HG03558 (cell line): Measurements from ENCODE around the gene RXRG.
A peak's percentile ranks its signal among the peaks of the same experiment; 100 is the strongest.

Experiments used
- ATAC-seq: cut with Tn5 transposase; IDR thresholded peaks from one replicate; pipeline ENCODE4 v1.9.1; 2021; ENCODE audit warnings: moderate number of reproducible peaks; ENCODE audit not compliant: unreplicated experiment; ENCODE audit errors: extremely low read depth

RXRG gene

DNA sequence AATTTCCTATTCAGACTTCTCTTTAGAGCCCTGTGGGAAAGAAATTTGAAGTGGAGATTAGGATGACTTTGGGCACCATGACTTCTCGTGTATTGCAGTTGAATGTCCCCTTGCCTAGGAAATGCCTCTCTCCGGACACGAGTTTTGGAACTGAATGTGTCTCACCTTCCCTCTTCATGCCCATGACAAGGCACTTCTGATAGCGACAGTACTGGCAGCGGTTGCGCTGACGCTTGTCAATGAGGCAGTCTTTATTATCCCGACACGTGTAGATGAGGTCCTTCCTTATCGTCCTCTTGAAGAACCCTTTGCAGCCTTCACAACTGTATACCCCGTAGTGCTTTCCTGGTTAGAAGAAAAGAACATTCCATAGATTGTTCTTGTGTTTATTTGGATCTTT lies 28.1 kb downstream of the RXRG start:
- no peak for ATAC-seq

DNA sequence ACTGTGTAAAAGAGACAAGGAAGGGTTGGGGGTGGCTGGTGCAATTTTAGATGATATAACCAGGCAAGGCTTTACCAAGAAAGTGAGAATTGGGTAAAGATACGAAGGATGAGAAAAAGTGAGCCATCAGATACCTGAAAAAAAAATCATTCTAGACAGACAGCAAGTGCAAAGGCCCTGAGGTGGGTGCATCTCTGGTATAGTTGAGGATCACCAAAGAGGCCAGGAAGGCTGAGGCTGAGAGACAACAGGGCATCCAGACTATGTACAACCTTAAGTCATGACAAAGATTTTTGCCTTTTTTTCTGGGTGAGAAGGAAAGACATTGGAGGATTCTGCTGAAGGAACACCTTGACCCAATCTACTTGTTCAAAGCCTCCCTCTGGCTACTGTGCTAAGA lies 29.9 kb downstream of the RXRG start:
- no peak for ATAC-seq

DNA sequence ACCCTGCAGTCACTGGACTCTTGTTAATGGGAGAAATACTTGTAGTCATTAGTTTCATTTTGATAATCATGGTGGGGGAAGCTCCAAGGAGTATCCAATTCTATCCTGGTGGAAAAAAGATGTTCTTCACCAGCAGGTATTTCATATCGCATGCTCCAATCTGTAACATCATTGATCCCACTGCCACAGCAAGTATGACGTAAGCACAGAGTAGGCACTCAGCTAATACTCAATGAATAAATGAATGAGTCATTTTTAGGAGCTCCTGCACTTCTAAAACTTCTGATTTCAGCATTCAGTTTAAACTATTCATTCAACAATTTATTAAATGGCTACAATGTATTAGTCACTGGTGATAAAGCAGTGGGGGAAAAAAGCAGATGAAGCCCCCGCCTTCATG lies 30.3 kb downstream of the RXRG start:
- no peak for ATAC-seq

- no peak for ATAC-seq
These were observed 33.5 kb downstream of the RXRG start for GRCh38 chr1:165411396-165411795.

- no peak for ATAC-seq
These were observed 35.1 kb downstream of the RXRG start for GRCh38 chr1:165409657-165410358.

DNA sequence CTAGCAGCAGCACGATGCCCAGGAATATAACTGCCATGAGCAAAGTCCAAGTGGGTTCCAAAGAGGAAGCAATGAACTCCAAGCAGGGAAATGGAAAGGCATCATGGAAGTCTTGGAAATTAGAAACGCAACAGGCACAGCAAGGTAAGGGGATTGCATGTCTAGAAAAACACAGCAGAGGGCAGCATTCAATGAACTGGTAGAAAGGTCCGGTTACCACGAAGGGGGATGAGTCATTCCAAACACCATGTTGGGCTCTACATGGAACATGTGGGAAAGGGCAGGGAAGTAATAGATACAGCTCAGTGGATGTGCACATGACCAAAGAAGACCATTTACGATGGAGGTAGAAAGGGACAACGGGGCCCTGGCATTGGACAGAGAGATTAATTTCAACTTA lies 36.4 kb downstream of the RXRG start:
- no peak for ATAC-seq

- ATAC-seq, result no peak
These were observed 37.5 kb downstream of the RXRG start for GRCh38 chr1:165407398-165407797.

DNA sequence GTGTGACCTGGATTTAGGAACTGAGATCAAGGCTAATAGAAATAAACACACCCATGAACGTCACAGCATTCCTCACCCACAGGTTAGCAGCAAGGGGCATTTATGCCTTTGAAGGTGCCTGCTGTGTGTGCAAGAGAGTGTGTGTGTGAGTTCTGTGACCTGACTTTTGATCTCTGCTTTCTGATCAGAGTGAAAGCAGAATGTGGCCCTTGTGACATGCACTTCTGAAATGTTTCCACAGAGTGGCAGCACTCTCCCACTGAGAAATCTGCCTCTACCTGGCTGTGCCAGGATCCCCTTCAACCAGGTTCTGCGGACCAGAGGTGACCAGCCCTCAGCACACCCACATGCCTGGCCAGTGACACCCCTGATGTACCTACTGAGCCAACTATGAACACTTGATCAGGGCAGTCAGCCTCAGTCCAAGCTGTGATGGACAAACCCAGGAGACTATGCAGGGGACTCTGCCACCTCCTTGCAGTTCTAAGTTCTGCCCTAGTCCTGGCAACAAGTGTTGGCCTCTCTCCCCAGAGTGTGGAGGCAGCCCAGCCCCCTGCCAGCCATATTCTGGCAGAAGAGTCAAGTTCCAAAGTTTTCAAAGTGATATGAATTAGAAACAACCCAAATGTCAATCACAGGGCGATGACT lies 41.0 kb downstream of the RXRG start:
- no peak for ATAC-seq

GRCh38 chr1:165402517-165403111 lies 42.3 kb downstream of the RXRG start:
- no peak for ATAC-seq

- ATAC-seq, result no peak
These were observed 47.0 kb downstream of the RXRG start for GRCh38 chr1:165397944-165398343.

DNA sequence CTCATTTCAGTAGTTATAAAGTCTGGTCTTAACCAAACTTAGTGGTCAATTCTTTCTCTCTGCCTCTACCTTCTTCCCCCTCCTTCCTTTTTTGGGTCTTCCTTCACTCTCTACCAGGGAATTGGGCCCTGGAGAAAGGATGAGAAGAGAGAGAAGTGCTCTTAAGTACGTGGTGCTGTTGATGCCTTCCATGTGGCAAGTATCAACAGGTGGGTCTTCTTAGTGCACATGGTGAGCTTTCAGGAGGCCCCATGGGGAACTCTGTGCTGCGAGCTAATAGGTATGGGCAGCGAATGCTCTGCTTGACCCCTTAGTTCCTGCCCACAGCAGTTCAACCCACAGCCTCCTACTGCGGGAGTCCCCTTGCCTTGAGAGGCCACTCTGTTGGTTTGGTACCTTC lies 49.0 kb downstream of the RXRG start:
- no peak for ATAC-seq

DNA sequence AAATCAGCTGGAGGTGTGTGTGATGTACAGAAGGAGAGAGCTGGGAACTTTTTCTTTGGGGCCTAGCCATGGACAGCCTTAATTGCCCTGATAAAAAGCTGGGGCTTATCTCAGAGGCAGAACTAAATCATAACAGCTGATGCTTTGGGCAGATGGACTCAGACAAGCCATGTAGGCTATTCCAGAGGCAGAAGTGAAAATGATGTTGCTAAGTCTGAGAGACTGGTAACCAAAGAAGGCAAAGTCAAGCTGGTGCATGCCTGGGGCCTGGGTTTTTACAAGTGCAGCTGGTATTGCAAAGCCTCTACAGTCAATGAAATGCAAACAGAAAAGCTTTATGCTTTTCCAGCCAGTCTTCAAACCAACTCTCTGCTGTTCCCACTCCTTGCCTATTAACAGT lies 49.4 kb downstream of the RXRG start:
- ATAC-seq, result no peak

- peak; percentile 89 for ATAC-seq
These were observed 52.0 kb downstream of the RXRG start for GRCh38 chr1:165392634-165393571.

GRCh38 chr1:165389609-165390008 lies 55.3 kb downstream of the RXRG start:
- ATAC-seq, result no peak

DNA sequence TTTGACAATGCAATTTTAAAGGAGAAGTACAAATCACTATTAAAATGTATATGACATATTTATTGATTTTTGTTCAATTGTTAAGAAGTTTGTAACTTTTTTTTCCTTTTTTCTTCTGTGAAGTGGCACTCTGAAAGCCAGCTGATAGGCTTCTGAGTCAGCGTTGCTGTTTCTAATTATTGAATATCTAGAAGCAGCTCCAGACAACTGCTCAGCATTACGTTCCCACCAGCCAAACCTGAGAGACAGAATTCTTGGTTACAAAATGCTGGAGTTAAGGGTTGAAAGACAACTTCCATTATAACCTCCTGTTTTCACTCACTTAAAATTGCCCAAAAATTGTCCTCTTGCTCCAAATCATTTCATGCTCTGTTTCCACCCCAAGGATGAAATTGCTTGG lies 57.0 kb downstream of the RXRG start:
- ATAC-seq, result no peak

DNA sequence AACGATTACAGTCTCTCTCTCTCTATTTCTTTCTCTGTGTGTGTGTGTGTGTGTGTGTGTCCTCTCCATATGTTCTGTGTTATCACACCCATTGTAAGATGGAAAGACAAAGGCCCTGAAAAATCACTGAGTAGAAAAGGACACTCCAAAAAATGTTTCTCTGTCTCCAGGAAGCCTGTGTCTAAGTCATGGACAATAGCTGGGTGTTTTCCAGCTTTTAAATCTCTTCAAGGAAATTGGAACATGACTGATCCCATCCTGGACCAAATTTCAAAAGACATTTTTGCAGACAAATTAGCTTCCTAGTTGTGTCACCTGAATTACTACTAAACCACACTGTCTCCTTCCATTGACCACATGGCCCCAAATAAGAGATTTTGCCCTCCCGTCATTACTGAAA lies 57.4 kb downstream of the RXRG start:
- ATAC-seq, result no peak

DNA sequence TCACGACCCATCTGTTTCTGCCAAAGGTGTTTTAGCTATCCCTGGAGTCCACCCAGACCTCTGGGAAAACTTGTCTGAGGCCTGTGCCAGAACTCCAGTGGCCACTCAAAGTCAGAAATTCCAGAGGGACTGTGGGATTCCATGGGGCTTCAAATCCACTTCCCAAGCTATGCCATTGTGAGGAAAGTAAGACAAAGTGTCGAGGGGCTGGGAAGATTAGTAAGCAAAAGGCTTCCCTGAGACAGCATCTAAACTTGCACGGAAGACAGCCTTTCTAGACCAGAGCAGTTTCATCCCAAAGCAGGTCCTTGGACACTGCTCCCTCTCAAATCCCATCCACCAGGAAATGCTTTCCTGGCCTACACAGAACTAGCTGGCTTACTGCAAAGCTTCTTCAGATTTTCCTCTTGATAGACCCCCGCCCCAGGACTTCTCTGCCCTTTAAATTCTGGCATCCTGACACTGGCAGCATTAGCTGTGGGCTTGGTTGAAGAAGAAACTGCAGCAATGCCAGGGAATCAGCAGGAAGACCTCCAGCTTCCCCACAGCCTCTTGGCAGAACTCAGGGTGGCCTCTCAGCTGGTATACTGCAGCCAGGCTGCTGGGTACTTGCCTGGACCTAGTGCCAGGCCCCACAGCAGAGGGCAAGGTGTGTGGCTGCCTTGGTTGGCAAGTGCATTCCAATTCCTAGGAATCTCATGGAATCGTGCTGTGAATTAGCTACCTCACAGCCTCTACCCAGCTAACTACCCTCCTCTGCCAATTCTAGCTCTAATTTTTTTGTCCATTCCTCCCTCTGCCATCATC lies 61.1 kb downstream of the RXRG start:
- ATAC-seq, result no peak

DNA sequence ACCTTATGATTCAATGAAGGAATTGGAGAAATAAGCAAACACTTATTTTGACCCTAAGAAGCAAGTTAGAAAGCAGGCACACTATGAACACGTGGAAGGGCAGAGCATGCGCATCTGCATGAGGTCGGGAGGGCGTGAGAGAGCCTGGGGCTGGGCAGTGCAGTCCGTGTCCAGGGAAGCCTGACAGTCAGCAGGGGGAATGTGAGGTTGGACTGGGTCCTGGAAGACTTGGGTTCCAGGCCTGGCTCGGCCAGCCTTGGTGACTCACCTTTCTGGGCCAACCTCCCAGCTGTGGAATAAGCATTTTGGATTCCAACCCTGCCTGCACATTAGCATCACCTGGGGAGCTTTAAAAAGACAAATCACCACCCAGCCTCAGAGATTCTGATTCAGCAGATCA lies 61.9 kb downstream of the RXRG start:
- ATAC-seq, result no peak

DNA sequence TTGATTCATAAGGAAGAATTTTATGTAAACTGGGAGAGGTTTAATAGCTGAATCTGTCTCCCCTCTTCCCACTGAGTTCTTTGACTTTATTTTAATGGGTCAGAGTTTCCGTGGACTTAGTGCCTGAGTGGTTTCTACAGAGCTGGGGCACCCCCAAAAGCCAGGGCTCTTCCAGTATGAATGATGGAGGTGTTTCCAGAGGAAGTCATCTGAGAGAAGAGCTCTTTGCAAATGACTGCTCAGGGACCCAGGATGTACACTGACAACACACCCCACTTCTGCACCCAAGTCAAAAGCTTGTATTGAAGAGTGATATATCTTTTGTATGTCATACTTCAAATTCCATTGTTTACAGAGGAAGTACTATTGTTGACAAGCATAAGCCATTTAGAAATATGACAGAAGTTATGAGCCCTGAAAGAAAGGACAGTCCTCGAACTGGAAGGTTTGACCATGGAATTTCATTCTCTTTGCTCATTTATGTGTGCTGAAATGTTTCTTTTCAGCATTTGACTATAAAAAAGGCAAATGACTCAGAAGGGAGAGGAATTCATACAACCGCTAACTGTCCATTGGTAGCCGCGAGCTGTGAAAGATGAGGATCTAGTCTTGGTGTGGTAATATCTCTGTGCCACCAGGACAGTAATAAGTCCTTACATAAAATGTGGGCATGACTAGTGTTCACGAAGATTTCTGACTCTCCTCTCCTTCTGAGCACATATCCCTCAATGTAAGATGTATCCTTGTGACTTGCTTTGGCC lies 63.0 kb downstream of the RXRG start:
- ATAC-seq, result no peak
